HEK293T (cell line): ENCODE data around the gene MGST2.

ENCODE experiments used
- ARNT ChIP-seq: fragments of 450-650 bp; IDR thresholded peaks from 2 replicates; pipeline ENCODE4 v1.6.1; 2017; ENCODE audit warnings: mild to moderate bottlenecking
- BHLHE40 ChIP-seq: fragments of 450-650 bp; IDR thresholded peaks from 2 replicates; pipeline ENCODE4 v1.6.1; 2016; ENCODE audit warnings: mild to moderate bottlenecking, moderate library complexity, borderline replicate concordance
- ELF4 ChIP-seq: fragments of 450-650 bp; IDR thresholded peaks from 2 replicates; pipeline ENCODE4 v1.6.1; 2017; ENCODE audit warnings: antibody characterized with exemption
- FOXA1 ChIP-seq: fragments of 450-650 bp; IDR thresholded peaks from 2 replicates; pipeline ENCODE4 v1.6.1; 2016; ENCODE audit warnings: mild to moderate bottlenecking
- FOXK2 ChIP-seq: fragments of 450-650 bp; IDR thresholded peaks from 2 replicates; pipeline ENCODE4 v1.6.1; 2016; ENCODE audit warnings: mild to moderate bottlenecking
- FOXM1 ChIP-seq: fragments of 450-650 bp; IDR thresholded peaks from 2 replicates; pipeline ENCODE4 v1.6.1; 2017; ENCODE audit warnings: mild to moderate bottlenecking, borderline replicate concordance
- HDGF ChIP-seq: fragments of 450-650 bp; IDR thresholded peaks from 2 replicates; pipeline ENCODE4 v1.6.1; 2017; ENCODE audit warnings: antibody characterized with exemption, borderline replicate concordance
- LEF1 ChIP-seq: fragments of 450-650 bp; IDR thresholded peaks from 2 replicates; pipeline ENCODE4 v1.6.1; 2017; ENCODE audit warnings: mild to moderate bottlenecking, borderline replicate concordance
- PKNOX1 ChIP-seq: fragments of 450-650 bp; IDR thresholded peaks from 2 replicates; pipeline ENCODE4 v1.6.1; 2016
- SP1 ChIP-seq: fragments of 450-650 bp; IDR thresholded peaks from 2 replicates; pipeline ENCODE4 v1.6.1; 2017
- SUZ12 ChIP-seq: fragments of 450-650 bp; IDR thresholded peaks from 2 replicates; pipeline ENCODE4 v1.6.1; 2016; ENCODE audit warnings: mild to moderate bottlenecking
- ZNF384 ChIP-seq: fragments of 450-650 bp; IDR thresholded peaks from 2 replicates; pipeline ENCODE4 v1.6.1; 2016

- TF ChIP-seq SUZ12 = no peak
- TF ChIP-seq ARNT = no peak
- no peak for TF ChIP-seq PKNOX1
- no peak for TF ChIP-seq SP1
- TF ChIP-seq ZNF384 = no peak
- no peak for TF ChIP-seq FOXM1
- no peak for TF ChIP-seq FOXA1
- TF ChIP-seq FOXK2 = no peak
- TF ChIP-seq LEF1 = no peak
- no peak for TF ChIP-seq HDGF
- TF ChIP-seq BHLHE40 = no peak
- TF ChIP-seq ELF4 = no peak
Measured at GRCh38 chr4:139732991-139733570, 67.5 kb downstream of the MGST2 start.
